B cell (primary cell): ENCODE measurements around the gene SH3TC1. TPM values are rescaled to one million over a fixed set of nuclear protein-coding genes. Genes with fewer than 3 reads are reported as not detected.

Experiments used
- ATAC-seq: fragments of 200-7000 bp; cut with Tn5 transposase; one replicate; pipeline ENCODE4 v1.10.0; 2021; ENCODE audit warnings: low read depth, mild to moderate bottlenecking, moderate number of reproducible peaks, moderate library complexity
- CTCF ChIA-PET: fragments of 350-600 bp; sonication (Branson Sonifier 250); formaldehyde crosslinking; loops from one replicate; lab custom pipeline; 2021; ENCODE audit warnings: antibody characterized with exemption, inconsistent platforms; lab: Charles Lee
- POLR2A ChIA-PET: fragments of 350-600 bp; sonication (Branson Sonifier 250); formaldehyde crosslinking; loops from one replicate; lab custom pipeline; 2021; ENCODE audit warnings: antibody characterized with exemption; lab: Charles Lee
- DNase-seq: peaks from one replicate; pipeline ENCODE4 v3.0.0; 2013
- H2AFZ ChIP-seq: 2 replicates; pipeline ENCODE4 v1.6.1; 2012; ENCODE audit warnings: mild to moderate bottlenecking, low read depth, low read length; ENCODE audit not compliant: insufficient read depth, poor library complexity, severe bottlenecking
- H3K27ac ChIP-seq, 2 donors: 1 replicate in 1 of 2; 2 replicates in 1 of 2; pipeline ENCODE4 v1.5.1; 2012 to 2013; ENCODE audit warnings: low read length in 2 of 2, mild to moderate bottlenecking in 2 of 2, moderate library complexity in 1 of 2
- H3K27me3 ChIP-seq, 4 experiments: fragments of 200-600 bp in 1 of 4; sonication (generic) in 1 of 4; replicated peaks in 1 of 4; 1 replicate in 2 of 4; 2 replicates in 2 of 4; pipeline versions ENCODE4 v1.6.1 to v1.7.0; 2013 to 2016; ENCODE audit warnings: low read length in 3 of 4, mild to moderate bottlenecking in 2 of 4, mixed read lengths in 1 of 4, moderate library complexity in 1 of 4; ENCODE audit not compliant: insufficient read depth in 4 of 4, control insufficient read depth in 3 of 4; ENCODE audit errors: control extremely low read depth in 1 of 4
- H3K36me3 ChIP-seq, 2 experiments: replicated peaks in 1 of 2; 1 replicate in 1 of 2; 2 replicates in 1 of 2; pipeline versions ENCODE4 v1.6.1 to v1.7.1; 2013; ENCODE audit warnings: low read length in 1 of 2; ENCODE audit not compliant: insufficient read depth in 2 of 2, control insufficient read depth in 1 of 2; ENCODE audit errors: control extremely low read depth in 1 of 2, extremely low read depth in 1 of 2
- H3K4me1 ChIP-seq, 2 donors: fragments of 200-600 bp in 1 of 2; sonication (generic) in 1 of 2; 1 replicate in 1 of 2; 2 replicates in 1 of 2; pipeline versions ENCODE4 v1.5.1 to v1.6.1; 2013 to 2017; ENCODE audit warnings: low read length in 2 of 2; ENCODE audit not compliant: control insufficient read depth in 2 of 2, insufficient read depth in 2 of 2
- H3K4me2 ChIP-seq: replicated peaks from 2 replicates; pipeline ENCODE3; 2012; ENCODE audit warnings: mild to moderate bottlenecking, low read depth, low read length; ENCODE audit not compliant: poor library complexity, severe bottlenecking
- H3K4me3 ChIP-seq, 5 experiments: fragments of 200-600 bp in 1 of 5; sonication (generic) in 1 of 5; 1 replicate in 3 of 5; 2 replicates in 2 of 5; pipeline versions ENCODE4 v1.5.1 to v1.7.0; 2011 to 2016; ENCODE audit warnings: low read length in 4 of 5, mild to moderate bottlenecking in 4 of 5, low read depth in 2 of 5, control low read depth in 1 of 5, moderate library complexity in 1 of 5; ENCODE audit not compliant: insufficient read depth in 1 of 5; ENCODE audit errors: control extremely low read depth in 1 of 5, extremely low read depth in 1 of 5
- H3K79me2 ChIP-seq: fragments of 200-600 bp; sonication (generic); one replicate; pipeline ENCODE4 v1.6.0; 2016; ENCODE audit warnings: low read length; ENCODE audit not compliant: control insufficient read depth, insufficient read depth
- H3K9ac ChIP-seq: fragments of 200-600 bp; sonication (generic); 2 replicates; pipeline ENCODE4 v1.6.1; 2017; ENCODE audit warnings: mild to moderate bottlenecking, low read length, moderate library complexity
- H3K9me3 ChIP-seq, 3 donors: one replicate each; pipeline versions ENCODE4 v1.6.1 to v1.7.1; 2013; ENCODE audit warnings: low read length in 2 of 3; ENCODE audit not compliant: control insufficient read depth in 2 of 3, insufficient read depth in 1 of 3; ENCODE audit errors: control extremely low read depth in 1 of 3
- H4K20me1 ChIP-seq: 2 replicates; pipeline ENCODE4 v1.6.0; 2012; ENCODE audit warnings: mild to moderate bottlenecking, low read length; ENCODE audit not compliant: insufficient read depth, control insufficient read depth, poor library complexity, severe bottlenecking
- H3K27ac Mint-ChIP-seq: one replicate; pipeline ENCODE4 v1.8.0; 2021; ENCODE audit warnings: mixed read lengths
- H3K27me3 Mint-ChIP-seq: one replicate; pipeline ENCODE4 v1.8.0; 2021; ENCODE audit warnings: mixed read lengths
- H3K4me1 Mint-ChIP-seq: one replicate; pipeline ENCODE4 v1.8.0; 2021; ENCODE audit warnings: mixed read lengths
- H3K4me3 Mint-ChIP-seq: one replicate; pipeline ENCODE4 v1.8.0; 2021; ENCODE audit warnings: mixed read lengths
- H3K9me3 Mint-ChIP-seq: one replicate; pipeline ENCODE4 v1.8.0; 2022; ENCODE audit warnings: mixed read lengths; ENCODE audit not compliant: insufficient read depth
- EZH2 ChIP-seq: IDR thresholded peaks from 2 replicates; pipeline ENCODE4 v1.6.1; 2012; ENCODE audit warnings: borderline replicate concordance, low read depth, mild to moderate bottlenecking, moderate library complexity, low read length; ENCODE audit not compliant: insufficient read depth, poor library complexity, severe bottlenecking
- WGBS: methylation state at CpG from one replicate; pipeline ENCODE4 v1.1.5; 2013; ENCODE audit warnings: missing lambda C conversion rate; ENCODE audit not compliant: insufficient coverage; 5-methylcytosine and 5-hydroxymethylcytosine counted together
- intact Hi-C: fragments of 100-400 bp; cut with micrococcal nuclease; formaldehyde crosslinking; loops from one replicate; pipeline ENCODE4 v1.10.0; 2022
- polyA plus RNA-seq: library from polyadenylated mRNA; depleted of rRNA; stranded (reverse); fragments of >200 nt; gene quantifications from 2 replicates; pipeline ENCODE4 v1.2.3, GENCODE V29; 2012
- total RNA-seq, 2 donors: library from RNA; stranded (reverse); fragments of 120-200 nt in 1 of 2; gene quantifications; 1 replicate in 1 of 2; 2 replicates in 1 of 2; pipeline versions ENCODE4 v1.2.3 to v1.2.4, GENCODE V29; 2013 to 2022
- TF ChIP-seq, protein P1 (sequence below): fragments of 200-600 bp; IDR thresholded peaks from one replicate; pipeline ENCODE4 v1.8.0; 2022; ENCODE audit warnings: antibody characterized with exemption, mild to moderate bottlenecking

Gene SH3TC1
- total and polyA plus RNA-seq, 2 donors (not counting 1 experiment from before 2014, with no cell fraction given), result 63.8 to 388 TPM

GRCh38 chr4:8265171-8265929 lies 66.3 kb downstream of the SH3TC1 start:
- Histone ChIP-seq H3K27me3 (peaks cover 0 to 16% (median 2%) of the 10 kb centered on the region in 4 experiments), H3K27ac (no peak overlapping the region), H3K4me2 (no peak overlapping the region), H3K4me3 (no peak overlapping the region), H2AFZ (no peak overlapping the region), H3K79me2 (no peaks in the 10 kb centered on the region), H3K9me3 (no peaks in the 10 kb centered on the region), H3K4me1 (no peaks in the 10 kb centered on the region), H3K36me3 (no peaks in the 10 kb centered on the region), H4K20me1 (no peaks in the 10 kb centered on the region), H3K9ac (no peak overlapping the region)
- ATAC-seq (no peak), DNase-seq (no peak)
- CTCF ChIA-PET, result no interaction called here
- Mint-ChIP-seq H3K9me3 (no peaks in the 10 kb centered on the region), H3K27me3 (peaks cover 27% of the 10 kb centered on the region), H3K27ac (no peak overlapping the region), H3K4me1 (no peaks in the 10 kb centered on the region), H3K4me3 (no peak overlapping the region)
- 86% methylated on average over 16 of the region's 20 CpGs for WGBS
- TF ChIP-seq, protein P1, sequence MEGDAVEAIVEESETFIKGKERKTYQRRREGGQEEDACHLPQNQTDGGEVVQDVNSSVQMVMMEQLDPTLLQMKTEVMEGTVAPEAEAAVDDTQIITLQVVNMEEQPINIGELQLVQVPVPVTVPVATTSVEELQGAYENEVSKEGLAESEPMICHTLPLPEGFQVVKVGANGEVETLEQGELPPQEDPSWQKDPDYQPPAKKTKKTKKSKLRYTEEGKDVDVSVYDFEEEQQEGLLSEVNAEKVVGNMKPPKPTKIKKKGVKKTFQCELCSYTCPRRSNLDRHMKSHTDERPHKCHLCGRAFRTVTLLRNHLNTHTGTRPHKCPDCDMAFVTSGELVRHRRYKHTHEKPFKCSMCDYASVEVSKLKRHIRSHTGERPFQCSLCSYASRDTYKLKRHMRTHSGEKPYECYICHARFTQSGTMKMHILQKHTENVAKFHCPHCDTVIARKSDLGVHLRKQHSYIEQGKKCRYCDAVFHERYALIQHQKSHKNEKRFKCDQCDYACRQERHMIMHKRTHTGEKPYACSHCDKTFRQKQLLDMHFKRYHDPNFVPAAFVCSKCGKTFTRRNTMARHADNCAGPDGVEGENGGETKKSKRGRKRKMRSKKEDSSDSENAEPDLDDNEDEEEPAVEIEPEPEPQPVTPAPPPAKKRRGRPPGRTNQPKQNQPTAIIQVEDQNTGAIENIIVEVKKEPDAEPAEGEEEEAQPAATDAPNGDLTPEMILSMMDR, result no peak
- TF ChIP-seq EZH2, result no peak
- intact Hi-C loops, result no loop called here
- POLR2A ChIA-PET, result no interaction called here

DNA sequence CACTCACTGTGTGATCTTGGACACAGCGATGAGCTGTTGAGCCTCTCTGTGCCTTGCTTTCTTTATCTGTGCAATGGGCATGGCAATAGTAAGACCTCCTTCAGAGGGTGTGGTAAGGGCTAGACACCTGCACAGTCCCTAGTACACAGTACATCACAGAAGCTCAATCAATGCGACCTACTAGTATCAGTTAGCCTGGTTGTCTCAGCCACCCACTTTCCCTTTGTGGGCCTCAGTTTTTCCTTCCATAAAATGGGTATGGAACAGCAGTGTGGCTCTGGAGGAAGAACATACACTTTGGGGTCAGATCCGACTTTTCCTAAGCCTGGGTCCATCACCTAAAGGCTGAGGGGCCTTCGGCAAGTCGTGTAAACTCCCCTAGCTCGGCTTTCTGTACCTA lies 67.0 kb downstream of the SH3TC1 start:
- H3K4me3 ChIP-seq, result no peak overlapping the region
- WGBS, result 83% methylated on average over 5 of the region's 6 CpGs
- H3K27me3 ChIP-seq, result peaks cover 0 to 15% (median 2%) of the 10 kb centered on the region in 4 experiments
- H3K79me2 ChIP-seq, result no peaks in the 10 kb centered on the region
- peaks cover 32% of the 10 kb centered on the region for H3K27me3 Mint-ChIP-seq
- H3K27ac Mint-ChIP-seq, result no peak overlapping the region
- H4K20me1 ChIP-seq, result no peaks in the 10 kb centered on the region
- no peaks in the 10 kb centered on the region for H3K9me3 Mint-ChIP-seq
- no peak overlapping the region for H3K4me3 Mint-ChIP-seq
- ChIA-PET POLR2A (no interaction called here), CTCF (no interaction called here)
- intact Hi-C loops, result no loop called here
- no peak overlapping the region for H3K4me2 ChIP-seq
- H2AFZ ChIP-seq, result no peak overlapping the region
- ATAC-seq (no peak), DNase-seq (no peak)
- no peak overlapping the region for H3K27ac ChIP-seq
- H3K4me1 Mint-ChIP-seq, result no peaks in the 10 kb centered on the region
- TF ChIP-seq, protein P1, result no peak
- no peak for TF ChIP-seq EZH2
- no peaks in the 10 kb centered on the region for H3K4me1 ChIP-seq
- H3K9ac ChIP-seq, result no peak overlapping the region
- no peaks in the 10 kb centered on the region for H3K36me3 ChIP-seq
- H3K9me3 ChIP-seq, result no peaks in the 10 kb centered on the region
